ENCODE measurements around the gene ZDHHC3.

- no peak for TF ChIP-seq CTCF (IDR thresholded peaks at IDR 0.05; ENCODE audit: low read depth, low read length)
- TF ChIP-seq EZH2phosphoT487 (IDR thresholded peaks at IDR 0.05; ENCODE audit: low read depth) = no peak
These were observed 48.7 kb upstream of the ZDHHC3 start for GRCh38 chr3:45024542-45025255.

All from OCI-LY3 (cell line).